H1 (cell line): Measurements from ENCODE around the gene PROX2. TPM values are rescaled to one million over a fixed set of nuclear protein-coding genes. Genes with fewer than 3 reads are reported as not detected.

Experiments used
- HDAC2 ChIP-seq, 2 experiments: fragments of 300-600 bp in 1 of 2; sonication (generic) in 1 of 2; IDR thresholded peaks; 2 replicates each; pipeline ENCODE4 v1.6.1; 2011 to 2012; ENCODE audit warnings: low read depth in 2 of 2, low read length in 2 of 2, mild to moderate bottlenecking in 2 of 2, moderate library complexity in 2 of 2, borderline replicate concordance in 1 of 2, inconsistent platforms in 1 of 2
- MAFK ChIP-seq: IDR thresholded peaks from 2 replicates; pipeline ENCODE4 v1.6.1; 2012; ENCODE audit warnings: low read depth, mild to moderate bottlenecking, improper control_type of control experiment, low read length
- polyA plus RNA-seq, 7 experiments: library from polyadenylated mRNA; depleted of rRNA in 3 of 7; stranded (reverse) in 5 of 7; unstranded in 2 of 7; fragments of >200 nt in 5 of 7; fragments of 200-250 nt in 2 of 7; gene quantifications; 1 replicate in 5 of 7; 2 replicates in 1 of 7; 4 replicates in 1 of 7; pipeline versions ENCODE4 v1.2.1 to v1.2.3, GENCODE V29; 2011 to 2013; ENCODE audit warnings: missing spikeins in 2 of 7, mixed read lengths in 2 of 7
- total RNA-seq: library from RNA; stranded (reverse); fragmentation: NEBNext Ultra II Directional; extraction: Animal tissue kit (Norgen Biotek cat#: 25700); gene quantifications from 2 replicates; pipeline ENCODE4 v1.2.1, GENCODE V29; 2021

Gene PROX2
- total and polyA plus RNA-seq, 2 of the 8 experiments (the other 6 are each of a cell fraction or from before 2014, with no cell fraction given) = 0.03 TPM; not detected in 1

DNA sequence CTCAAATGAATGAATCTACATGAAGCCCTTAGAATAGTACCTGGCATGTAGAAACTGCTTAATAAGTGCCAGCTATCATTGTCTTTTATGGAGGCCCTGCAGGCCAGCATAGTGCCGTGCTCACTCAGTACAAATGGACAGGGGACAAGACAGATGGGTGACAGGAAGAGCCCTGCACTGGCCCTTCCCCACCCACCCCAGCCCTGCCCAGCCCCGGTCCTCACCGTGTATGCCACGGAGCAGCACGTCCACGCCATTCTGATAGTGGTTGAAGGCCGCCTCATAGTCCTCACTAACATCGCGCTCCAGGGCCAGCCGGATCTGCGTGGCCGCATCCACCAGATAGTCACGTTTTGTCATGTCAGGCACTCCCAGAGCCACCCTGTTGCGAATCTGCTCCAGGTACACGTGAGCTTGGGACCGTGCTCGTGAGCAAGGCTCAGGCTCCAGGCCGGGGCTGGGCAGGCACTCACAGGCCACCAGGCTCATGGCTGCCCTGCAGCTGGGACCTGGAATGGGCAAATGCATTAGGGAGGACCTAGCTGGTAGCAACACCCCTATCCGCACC lies 45.2 kb upstream of the PROX2 start (continued):
- TF ChIP-seq MAFK (no peak), HDAC2 (IDR thresholded peaks at IDR 0.05; ENCODE audit: borderline replicate concordance in 1 of 2, low read depth in 2 of 2, low read length in 2 of 2) (no peak)
